NB4 (cell line): Measurements from ENCODE around the gene EEF1AKMT3.

ENCODE experiments used
- MYC ChIP-seq: IDR thresholded peaks from 2 replicates; pipeline ENCODE4 v1.6.1; 2011; ENCODE audit warnings: low read depth, low read length
- TF ChIP-seq, protein P1 (sequence below): IDR thresholded peaks from one replicate; pipeline ENCODE4 v1.5.1; 2012; ENCODE audit warnings: low read depth, low read length
- TF ChIP-seq, protein P2 (sequence below): IDR thresholded peaks from 2 replicates; pipeline ENCODE4 v1.6.1; 2011; ENCODE audit warnings: low read depth, low read length

DNA sequence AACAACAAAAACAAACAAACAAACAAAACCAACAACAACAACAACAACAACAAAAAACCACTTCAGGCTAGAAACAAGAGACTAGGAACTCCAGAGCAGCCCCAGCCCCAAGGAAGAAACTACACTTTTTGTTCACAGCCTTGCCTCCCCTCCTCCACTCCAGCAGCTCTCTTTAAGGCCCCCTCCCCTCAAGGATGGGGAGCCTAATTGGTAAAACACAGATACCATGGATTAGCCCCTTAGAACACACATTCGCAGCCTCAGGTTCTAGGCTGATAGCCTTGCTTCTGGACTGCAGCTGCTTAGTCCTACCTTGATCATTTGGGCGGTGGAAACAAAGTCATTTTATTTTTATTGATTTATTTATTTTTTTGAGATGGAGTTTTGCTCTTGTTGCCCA lies 58.0 kb downstream of the EEF1AKMT3 start:
- TF ChIP-seq, protein P1, sequence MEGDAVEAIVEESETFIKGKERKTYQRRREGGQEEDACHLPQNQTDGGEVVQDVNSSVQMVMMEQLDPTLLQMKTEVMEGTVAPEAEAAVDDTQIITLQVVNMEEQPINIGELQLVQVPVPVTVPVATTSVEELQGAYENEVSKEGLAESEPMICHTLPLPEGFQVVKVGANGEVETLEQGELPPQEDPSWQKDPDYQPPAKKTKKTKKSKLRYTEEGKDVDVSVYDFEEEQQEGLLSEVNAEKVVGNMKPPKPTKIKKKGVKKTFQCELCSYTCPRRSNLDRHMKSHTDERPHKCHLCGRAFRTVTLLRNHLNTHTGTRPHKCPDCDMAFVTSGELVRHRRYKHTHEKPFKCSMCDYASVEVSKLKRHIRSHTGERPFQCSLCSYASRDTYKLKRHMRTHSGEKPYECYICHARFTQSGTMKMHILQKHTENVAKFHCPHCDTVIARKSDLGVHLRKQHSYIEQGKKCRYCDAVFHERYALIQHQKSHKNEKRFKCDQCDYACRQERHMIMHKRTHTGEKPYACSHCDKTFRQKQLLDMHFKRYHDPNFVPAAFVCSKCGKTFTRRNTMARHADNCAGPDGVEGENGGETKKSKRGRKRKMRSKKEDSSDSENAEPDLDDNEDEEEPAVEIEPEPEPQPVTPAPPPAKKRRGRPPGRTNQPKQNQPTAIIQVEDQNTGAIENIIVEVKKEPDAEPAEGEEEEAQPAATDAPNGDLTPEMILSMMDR, result no peak
- TF ChIP-seq, protein P2, sequence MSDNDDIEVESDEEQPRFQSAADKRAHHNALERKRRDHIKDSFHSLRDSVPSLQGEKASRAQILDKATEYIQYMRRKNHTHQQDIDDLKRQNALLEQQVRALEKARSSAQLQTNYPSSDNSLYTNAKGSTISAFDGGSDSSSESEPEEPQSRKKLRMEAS, result no peak
- TF ChIP-seq MYC, result no peak
